ENCODE results near the gene GULP1.

GRCh38 chr2:188623995-188624643, 332.4 kb downstream of the GULP1 start:
- no peak for TF ChIP-seq ZBTB21 (CRISPR knock-in tag; IDR thresholded peaks at IDR 0.05)
- TF ChIP-seq POLR2A (IDR thresholded peaks at IDR 0.05; ENCODE audit: insufficient read depth in 1 of 2, low read depth in 2 of 2, low read length in 2 of 2): no peak
- TF ChIP-seq NPAS2 (CRISPR knock-in tag; IDR thresholded peaks at IDR 0.05; ENCODE audit: borderline replicate concordance): no peak
- no peak for TF ChIP-seq CTCF (CRISPR knock-in tag; IDR thresholded peaks at IDR 0.05)
- TF ChIP-seq ZHX2 (IDR thresholded peaks at IDR 0.05; ENCODE audit: low read depth): no peak
- no peak for TF ChIP-seq ZHX2 (CRISPR knock-in tag; IDR thresholded peaks at IDR 0.05; ENCODE audit: borderline replicate concordance)
- TF ChIP-seq CENPBD1 (CRISPR knock-in tag; IDR thresholded peaks at IDR 0.05; ENCODE audit: borderline replicate concordance, low read depth): no peak
- no peak for TF ChIP-seq E2F1 (CRISPR knock-in tag; IDR thresholded peaks at IDR 0.05)
- no peak for TF ChIP-seq ZIK1 (CRISPR knock-in tag; IDR thresholded peaks at IDR 0.05; ENCODE audit: borderline replicate concordance, low read depth)
- TF ChIP-seq TCF12 (IDR thresholded peaks at IDR 0.05): no peak
- no peak for TF ChIP-seq TCF12 (CRISPR knock-in tag; IDR thresholded peaks at IDR 0.05)
- no peak for TF ChIP-seq PRDM10 (CRISPR knock-in tag; IDR thresholded peaks at IDR 0.05; ENCODE audit: low read depth)
- no peak for TF ChIP-seq POLR2AphosphoS5 (IDR thresholded peaks at IDR 0.05; ENCODE audit: low read depth, low read length)

Measured in HepG2 (cell line).